Activated naive CD4-positive, alpha-beta T cell treated with anti-CD3 and anti-CD28 coated beads, Interleukin-2, amount 10 ng/mL, durations not matched to agents 7 days and 5 days (primary cell): Measurements from ENCODE around the gene GPR153.

Experiments used
- CTCF ChIA-PET: fragments of 350-600 bp; sonication (Branson Sonifier 250); formaldehyde crosslinking; loops from one replicate; lab custom pipeline; 2021; ENCODE audit warnings: antibody characterized with exemption; lab: Charles Lee
- DNase-seq: peaks from one replicate; pipeline ENCODE4 v3.0.0-alpha.2; 2020
- H3K27ac Mint-ChIP-seq: one replicate; pipeline ENCODE4 v1.8.0; 2021; ENCODE audit warnings: mild to moderate bottlenecking, moderate library complexity, mixed read lengths
- H3K27me3 Mint-ChIP-seq: one replicate; pipeline ENCODE4 v1.8.0; 2021; ENCODE audit warnings: mild to moderate bottlenecking, mixed read lengths
- H3K36me3 Mint-ChIP-seq: one replicate; pipeline ENCODE4 v1.8.0; 2021; ENCODE audit warnings: mixed read lengths
- H3K4me1 Mint-ChIP-seq: one replicate; pipeline ENCODE4 v1.8.0; 2021; ENCODE audit warnings: mixed read lengths
- H3K4me3 Mint-ChIP-seq: one replicate; pipeline ENCODE4 v1.8.0; 2021; ENCODE audit warnings: mild to moderate bottlenecking, moderate library complexity, mixed read lengths
- H3K9me3 Mint-ChIP-seq: one replicate; pipeline ENCODE4 v1.8.0; 2021; ENCODE audit warnings: mixed read lengths

The GPR153 gene

GRCh38 chr1:6279613-6280383 lies 18.9 kb upstream of the GPR153 start:
- Mint-ChIP-seq H3K4me3 (no peak overlapping the region), H3K27ac (no peak overlapping the region), H3K27me3 (no peaks in the 10 kb centered on the region), H3K9me3 (no peaks in the 10 kb centered on the region), H3K4me1 (no peaks in the 10 kb centered on the region), H3K36me3 (no peaks in the 10 kb centered on the region)
- CTCF ChIA-PET, result interaction anchor here (1.2 kb wide), 1 partner anchor 125 kb away, joined by 4 read pairs; no protein-coding TSS in a partner anchor
- no peak for DNase-seq

DNA sequence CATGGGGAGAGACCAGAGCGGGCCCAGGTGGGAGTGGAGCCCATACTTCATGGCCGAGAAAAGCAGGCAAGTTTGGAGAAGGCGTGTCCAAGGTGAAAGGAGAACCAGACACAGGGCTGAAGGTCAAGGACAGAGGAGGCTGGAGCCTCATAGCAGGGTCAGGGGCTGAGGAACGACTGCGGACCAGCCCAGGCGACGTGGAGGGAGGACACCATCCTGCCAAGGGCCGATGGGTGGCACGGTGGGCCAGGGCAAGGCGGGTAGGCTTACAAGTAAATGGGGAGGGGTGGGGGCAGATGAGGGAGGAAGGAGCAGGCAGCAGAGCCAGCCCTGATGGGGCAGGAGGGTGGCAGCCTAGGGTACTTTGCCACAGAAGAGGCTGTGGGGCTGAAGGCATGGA lies 18.2 kb upstream of the GPR153 start:
- no peak overlapping the region for H3K4me3 Mint-ChIP-seq
- H3K4me1 Mint-ChIP-seq, result no peaks in the 10 kb centered on the region
- H3K27ac Mint-ChIP-seq, result no peak overlapping the region
- no peak for DNase-seq
- CTCF ChIA-PET, result no interaction called here
- H3K27me3 Mint-ChIP-seq, result no peaks in the 10 kb centered on the region
- H3K9me3 Mint-ChIP-seq, result no peaks in the 10 kb centered on the region
- no peaks in the 10 kb centered on the region for H3K36me3 Mint-ChIP-seq

- no peak for DNase-seq
- CTCF ChIA-PET, result no interaction called here
- Mint-ChIP-seq H3K4me3 (no peak overlapping the region), H3K36me3 (no peaks in the 10 kb centered on the region), H3K27me3 (no peaks in the 10 kb centered on the region), H3K9me3 (no peaks in the 10 kb centered on the region), H3K4me1 (no peaks in the 10 kb centered on the region), H3K27ac (no peak overlapping the region)
These were observed 17.4 kb upstream of the GPR153 start for GRCh38 chr1:6278263-6278662.

DNA sequence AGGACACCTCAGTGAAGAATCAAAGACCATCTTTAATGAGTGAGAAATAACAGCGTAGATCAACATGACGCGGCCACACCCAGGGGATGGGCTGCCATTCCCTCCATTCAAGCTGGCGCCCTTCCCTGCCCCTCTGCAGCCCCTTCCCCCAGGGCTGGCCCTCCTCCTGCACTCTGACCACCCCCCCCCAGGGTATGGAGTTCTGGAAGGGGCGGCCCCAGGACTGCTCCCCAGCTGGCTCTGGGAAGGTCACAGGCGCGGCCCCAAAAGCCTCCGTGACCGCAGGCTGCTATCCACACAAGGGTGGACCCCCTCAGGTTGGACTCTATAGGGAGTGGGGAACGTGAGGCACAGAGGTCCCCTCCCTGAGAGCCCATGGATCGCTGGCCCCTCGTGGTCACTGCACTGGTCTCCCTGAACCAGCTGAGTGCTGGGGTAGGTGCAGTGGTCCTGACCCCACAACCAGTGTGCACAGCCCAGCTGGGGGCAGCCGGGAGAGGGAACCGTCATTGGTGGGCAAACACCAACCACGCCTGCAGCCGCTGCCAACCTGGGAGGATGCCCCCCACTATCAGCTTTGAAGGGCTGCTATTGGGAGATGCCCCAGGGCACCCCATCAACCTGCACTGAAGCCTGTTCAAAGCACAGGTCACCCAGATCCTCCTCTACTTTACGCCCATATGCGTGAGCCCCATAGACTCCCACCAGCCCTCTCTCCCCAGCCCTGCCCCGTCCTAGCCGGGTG lies 16.1 kb upstream of the GPR153 start:
- CTCF ChIA-PET, result no interaction called here
- Mint-ChIP-seq H3K4me1 (no peaks in the 10 kb centered on the region), H3K27me3 (no peaks in the 10 kb centered on the region), H3K9me3 (no peaks in the 10 kb centered on the region), H3K36me3 (no peaks in the 10 kb centered on the region), H3K4me3 (no peak overlapping the region), H3K27ac (no peak overlapping the region)
- DNase-seq, result no peak

DNA sequence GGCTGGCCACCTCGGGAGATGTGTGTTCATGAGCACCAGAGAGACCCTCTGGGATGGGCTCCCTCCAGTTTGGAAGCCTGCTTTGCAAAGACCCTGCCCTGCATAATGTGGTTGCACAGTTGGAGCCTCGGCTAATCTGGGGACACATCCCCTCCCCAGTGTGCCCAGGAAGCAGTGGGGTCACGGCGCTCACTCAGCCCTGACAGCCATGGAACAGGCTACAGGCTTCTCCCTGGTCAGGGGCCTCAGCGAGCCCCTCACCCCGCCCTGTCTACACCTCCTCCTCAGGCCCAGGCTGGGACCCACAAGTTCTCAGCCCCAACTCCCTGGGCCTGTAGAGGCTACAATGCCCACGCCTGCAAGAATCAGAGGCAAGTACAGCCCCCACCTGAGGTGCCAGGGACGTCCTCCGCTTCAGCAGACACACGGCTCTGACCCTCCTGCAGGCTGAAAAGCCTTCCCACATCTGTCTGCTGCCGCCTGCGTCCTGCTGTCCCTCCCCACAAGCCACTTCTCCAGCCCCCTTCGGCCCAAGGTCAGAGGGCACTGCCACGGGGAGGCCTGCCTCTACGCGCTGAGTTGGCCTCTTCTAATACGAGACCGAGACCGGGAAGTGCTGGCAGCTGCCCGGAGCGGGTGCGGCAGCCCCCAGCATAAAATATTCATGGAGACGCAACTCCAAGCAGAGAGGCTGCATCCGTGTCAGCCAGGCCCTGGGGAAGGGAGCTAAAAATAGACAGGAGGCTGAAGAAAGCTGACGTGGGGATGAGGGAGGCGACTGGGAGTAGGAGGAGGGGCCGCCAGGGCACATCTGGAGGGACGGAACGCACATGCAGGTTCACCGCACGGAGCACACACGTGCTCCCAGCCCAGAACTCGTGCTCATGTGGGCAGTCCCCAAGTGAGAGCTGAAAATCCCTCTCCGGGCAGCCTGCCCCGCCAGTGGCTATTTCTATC lies 15.2 kb upstream of the GPR153 start:
- no peaks in the 10 kb centered on the region for H3K36me3 Mint-ChIP-seq
- H3K4me3 Mint-ChIP-seq, result no peak overlapping the region
- CTCF ChIA-PET, result no interaction called here
- no peaks in the 10 kb centered on the region for H3K4me1 Mint-ChIP-seq
- DNase-seq, result no peak
- no peaks in the 10 kb centered on the region for H3K27me3 Mint-ChIP-seq
- no peak overlapping the region for H3K27ac Mint-ChIP-seq
- no peaks in the 10 kb centered on the region for H3K9me3 Mint-ChIP-seq

DNA sequence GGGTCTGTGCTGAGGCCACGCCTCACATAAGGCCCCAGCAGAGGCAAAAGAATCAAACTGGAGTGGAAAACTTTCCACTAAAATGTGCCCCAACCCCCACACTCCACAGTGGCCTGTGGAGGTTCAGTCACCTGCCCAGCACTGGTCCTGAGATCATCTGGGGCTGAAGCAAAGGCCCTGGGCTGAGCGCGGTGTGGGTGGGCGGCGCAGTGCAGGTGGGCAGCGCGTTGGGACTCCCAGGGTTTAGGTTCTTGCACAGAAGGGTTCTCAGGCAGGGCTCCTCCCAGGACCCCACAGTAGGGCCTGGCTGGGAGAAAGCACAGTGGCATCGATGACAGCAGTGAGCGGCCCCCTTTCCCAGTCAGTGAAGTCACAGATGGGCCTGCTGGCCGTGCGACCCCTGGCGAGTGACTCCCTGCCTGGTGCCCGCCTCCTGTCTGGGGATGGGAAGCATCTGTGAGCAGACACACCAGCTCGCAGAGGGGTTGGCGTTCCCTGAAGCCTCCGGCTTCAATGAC lies 13.8 kb upstream of the GPR153 start:
- no peak for DNase-seq
- Mint-ChIP-seq H3K4me3 (no peak overlapping the region), H3K36me3 (no peaks in the 10 kb centered on the region), H3K27me3 (no peaks in the 10 kb centered on the region), H3K4me1 (no peaks in the 10 kb centered on the region), H3K27ac (no peak overlapping the region), H3K9me3 (no peaks in the 10 kb centered on the region)
- CTCF ChIA-PET, result no interaction called here

GRCh38 chr1:6274102-6274501 lies 13.2 kb upstream of the GPR153 start:
- CTCF ChIA-PET, result no interaction called here
- Mint-ChIP-seq H3K27me3 (no peaks in the 10 kb centered on the region), H3K9me3 (no peaks in the 10 kb centered on the region), H3K4me1 (no peaks in the 10 kb centered on the region), H3K4me3 (no peak overlapping the region), H3K27ac (no peak overlapping the region), H3K36me3 (no peaks in the 10 kb centered on the region)
- no peak for DNase-seq

DNA sequence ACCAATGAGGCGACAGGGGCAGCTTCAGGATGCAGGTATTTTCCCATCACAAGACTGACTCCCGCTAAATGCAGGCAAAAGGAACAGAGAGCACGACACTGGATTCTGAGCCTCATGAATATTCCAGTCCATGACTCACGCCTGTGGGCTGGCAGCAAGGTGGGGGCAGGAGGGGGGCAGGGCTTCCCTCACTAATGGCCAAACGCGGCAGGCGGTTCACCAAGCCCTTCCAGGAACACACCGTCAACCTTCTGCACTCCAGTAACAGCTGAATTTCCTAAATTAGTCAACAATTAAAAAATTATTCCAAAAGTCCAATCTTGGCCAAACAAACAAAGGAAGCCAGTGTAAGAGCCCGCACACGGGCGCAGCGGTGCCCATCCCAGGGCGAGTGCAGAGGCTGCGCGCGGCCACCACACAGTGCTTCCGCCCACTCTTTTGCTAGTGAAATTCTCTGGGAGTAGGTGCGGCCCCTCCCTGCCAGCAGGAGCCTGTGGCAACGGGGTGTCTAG lies 12.5 kb upstream of the GPR153 start:
- H3K9me3 Mint-ChIP-seq, result no peaks in the 10 kb centered on the region
- H3K4me1 Mint-ChIP-seq, result no peaks in the 10 kb centered on the region
- CTCF ChIA-PET, result no interaction called here
- no peak overlapping the region for H3K4me3 Mint-ChIP-seq
- H3K27ac Mint-ChIP-seq, result no peak overlapping the region
- DNase-seq, result no peak
- H3K27me3 Mint-ChIP-seq, result no peaks in the 10 kb centered on the region
- H3K36me3 Mint-ChIP-seq, result no peaks in the 10 kb centered on the region

DNA sequence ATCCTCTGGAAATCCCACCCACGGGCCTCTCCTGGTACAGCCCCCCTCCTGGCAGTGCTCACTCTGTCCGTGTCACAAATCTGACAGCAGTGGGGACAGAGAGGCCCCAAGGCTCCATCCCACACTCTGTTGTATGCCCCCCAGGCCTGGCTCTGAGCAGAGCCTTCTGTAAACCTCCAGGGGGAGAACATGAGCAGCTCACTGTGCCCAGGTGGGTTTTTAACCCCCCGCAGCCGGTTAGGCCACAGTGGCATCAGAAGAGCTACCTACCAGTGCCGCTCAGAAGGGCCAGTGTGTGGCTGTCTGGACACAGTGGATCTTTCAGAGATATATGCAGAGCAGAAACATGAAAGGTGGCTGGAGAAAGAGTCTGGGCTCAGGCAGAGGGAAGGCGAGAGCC lies 12.0 kb upstream of the GPR153 start:
- H3K36me3 Mint-ChIP-seq, result no peaks in the 10 kb centered on the region
- H3K4me1 Mint-ChIP-seq, result no peaks in the 10 kb centered on the region
- H3K9me3 Mint-ChIP-seq, result no peaks in the 10 kb centered on the region
- CTCF ChIA-PET, result no interaction called here
- H3K27me3 Mint-ChIP-seq, result no peaks in the 10 kb centered on the region
- DNase-seq, result no peak
- no peak overlapping the region for H3K4me3 Mint-ChIP-seq
- H3K27ac Mint-ChIP-seq, result no peak overlapping the region

- no peak overlapping the region for H3K27ac Mint-ChIP-seq
- H3K36me3 Mint-ChIP-seq, result no peaks in the 10 kb centered on the region
- no peak overlapping the region for H3K4me3 Mint-ChIP-seq
- CTCF ChIA-PET, result no interaction called here
- H3K27me3 Mint-ChIP-seq, result no peaks in the 10 kb centered on the region
- no peaks in the 10 kb centered on the region for H3K9me3 Mint-ChIP-seq
- H3K4me1 Mint-ChIP-seq, result no peaks in the 10 kb centered on the region
- no peak for DNase-seq
These were observed 11.6 kb upstream of the GPR153 start for GRCh38 chr1:6272452-6272851.

DNA sequence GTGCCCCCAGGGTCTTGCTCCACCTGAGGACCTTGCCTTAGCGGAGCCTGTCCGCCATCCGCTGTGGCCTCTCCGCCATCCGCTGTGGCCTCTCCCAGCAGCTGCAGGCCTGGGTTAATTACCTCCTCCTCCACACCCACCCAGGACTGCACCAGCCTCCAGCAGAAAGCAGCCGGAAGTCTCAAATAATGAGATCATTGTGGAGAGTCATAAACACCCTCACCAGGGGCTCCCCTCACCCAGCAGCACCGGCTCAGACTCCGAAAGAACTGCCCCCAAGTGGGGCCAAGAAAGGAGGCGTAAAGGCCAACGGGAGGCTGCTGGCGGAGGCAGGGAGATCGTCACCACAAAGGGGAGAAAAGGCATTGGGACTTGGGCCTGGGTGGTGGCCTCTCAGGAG lies 10.7 kb upstream of the GPR153 start:
- no peak overlapping the region for H3K27ac Mint-ChIP-seq
- H3K36me3 Mint-ChIP-seq, result no peaks in the 10 kb centered on the region
- CTCF ChIA-PET, result no interaction called here
- no peak for DNase-seq
- H3K4me3 Mint-ChIP-seq, result no peak overlapping the region
- no peaks in the 10 kb centered on the region for H3K27me3 Mint-ChIP-seq
- H3K4me1 Mint-ChIP-seq, result no peaks in the 10 kb centered on the region
- H3K9me3 Mint-ChIP-seq, result no peaks in the 10 kb centered on the region

DNA sequence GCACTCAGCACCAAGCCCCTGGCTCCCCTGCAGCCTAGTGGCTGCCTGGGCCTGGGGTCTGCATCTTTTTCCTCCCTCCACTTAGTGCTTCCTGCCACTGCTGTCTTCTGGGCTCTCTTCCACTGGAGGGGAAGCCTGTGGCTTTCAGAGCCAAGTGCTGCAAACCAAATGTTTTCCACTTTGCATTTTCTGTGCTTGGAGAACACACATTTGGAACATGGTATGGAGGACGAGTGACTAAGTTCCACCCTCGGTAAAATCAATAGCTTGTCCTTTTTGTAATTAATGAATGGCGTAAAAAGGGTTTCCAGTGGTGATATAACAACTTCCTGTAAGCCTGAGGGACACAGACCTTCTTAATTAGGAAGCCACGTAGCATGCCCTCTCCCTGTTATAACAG lies 10.1 kb upstream of the GPR153 start:
- DNase-seq, result no peak
- CTCF ChIA-PET, result no interaction called here

GRCh38 chr1:6270401-6270800 lies 9.5 kb upstream of the GPR153 start:
- H3K4me3 Mint-ChIP-seq, result no peak overlapping the region
- no peaks in the 10 kb centered on the region for H3K4me1 Mint-ChIP-seq
- H3K36me3 Mint-ChIP-seq, result no peaks in the 10 kb centered on the region
- no peak for DNase-seq
- no peaks in the 10 kb centered on the region for H3K27me3 Mint-ChIP-seq
- CTCF ChIA-PET, result interaction anchor here (0.5 kb wide), 1 partner anchor 81 kb away, joined by 3 read pairs; no protein-coding TSS in a partner anchor
- no peaks in the 10 kb centered on the region for H3K9me3 Mint-ChIP-seq
- no peak overlapping the region for H3K27ac Mint-ChIP-seq

More for the DNA sequence above, 10.1 kb upstream of the GPR153 start:
- Mint-ChIP-seq H3K4me1 (no peaks in the 10 kb centered on the region), H3K9me3 (no peaks in the 10 kb centered on the region), H3K27ac (no peak overlapping the region), H3K4me3 (no peak overlapping the region), H3K27me3 (no peaks in the 10 kb centered on the region), H3K36me3 (no peaks in the 10 kb centered on the region)
